Heart right ventricle (tissue), 16 donors: Measurements from ENCODE around the gene ZNF660. TPM values are rescaled to one million over a fixed set of nuclear protein-coding genes. Genes with fewer than 3 reads are reported as not detected.

ENCODE experiments used
- ATAC-seq, 8 donors: fragments of 200-7000 bp; cut with Tn5 transposase; one replicate each; pipeline ENCODE4 v1.9.1; 2020; ENCODE audit warnings: mild to moderate bottlenecking in 8 of 8, moderate library complexity in 8 of 8, moderate number of reproducible peaks in 1 of 8
- DNase-seq, 2 donors: peaks; one replicate each; pipeline ENCODE4 v3.0.0-alpha.2; 2020
- H3K27ac ChIP-seq, 10 donors: fragments of 200-600 bp; sonication (generic) in 2 of 10; one replicate each; pipeline versions ENCODE4 v1.5.0 to v1.8.0; 2020 to 2022; ENCODE audit warnings: mild to moderate bottlenecking in 3 of 10
- H3K27me3 ChIP-seq, 7 donors: fragments of 200-600 bp; one replicate each; pipeline ENCODE4 v1.8.0; 2021 to 2022; ENCODE audit warnings: mild to moderate bottlenecking in 2 of 7
- H3K36me3 ChIP-seq, 9 donors: fragments of 200-600 bp; sonication (generic) in 1 of 9; one replicate each; pipeline versions ENCODE4 v1.5.0 to v1.8.0; 2020 to 2022; ENCODE audit warnings: mild to moderate bottlenecking in 2 of 9
- H3K4me1 ChIP-seq, 9 donors: fragments of 200-600 bp; sonication (generic) in 1 of 9; one replicate each; pipeline versions ENCODE4 v1.5.0 to v1.8.0; 2020 to 2022; ENCODE audit warnings: mild to moderate bottlenecking in 4 of 9
- H3K4me3 ChIP-seq, 10 donors: fragments of 200-600 bp; sonication (generic) in 2 of 10; one replicate each; pipeline versions ENCODE4 v1.5.0 to v1.8.0; 2020 to 2022; ENCODE audit warnings: mild to moderate bottlenecking in 7 of 10, moderate library complexity in 2 of 10
- H3K9me3 ChIP-seq, 11 donors: fragments of 200-600 bp in 10 of 11; sonication (generic) in 2 of 11; one replicate each; pipeline versions ENCODE4 v1.5.0 to v1.8.0; 2013 to 2022; ENCODE audit warnings: mild to moderate bottlenecking in 2 of 11, control low read depth in 1 of 11, moderate library complexity in 1 of 11
- WGBS, 2 donors: extraction: QIAGEN DNeasy Blood & Tissue Kit; methylation state at CpG; one replicate each; pipeline ENCODE4 v1.1.7; 2013; ENCODE audit warnings: inconsistent platforms in 1 of 2; 5-methylcytosine and 5-hydroxymethylcytosine counted together
- intact Hi-C, 10 donors: fragments of 100-400 bp; cut with DNase I; formaldehyde crosslinking; loops; one replicate each; pipeline versions ENCODE4 v1.11.1 to v1.14.2; 2022
- polyA plus RNA-seq, 2 donors: library from polyadenylated mRNA; stranded (reverse); fragments of 200-250 nt; gene quantifications; one replicate each; pipeline ENCODE4 v1.2.3, GENCODE V29; 2013
- total RNA-seq, 10 donors: library from RNA; stranded (reverse); fragmentation: NEBNext Ultra II Directional in 3 of 10; extraction: Animal tissue kit (Norgen Biotek cat#: 25700) in 3 of 10; gene quantifications; one replicate each; pipeline versions ENCODE4 v1.2.1 to v1.2.4, GENCODE V29; 2021 to 2023
- TF ChIP-seq, protein P1 (sequence below), 9 donors: fragments of 200-600 bp; sonication (generic) in 2 of 9; IDR thresholded peaks; one replicate each; pipeline versions ENCODE4 v1.5.0 to v1.8.0; 2021 to 2022; ENCODE audit warnings: antibody characterized with exemption in 9 of 9, mild to moderate bottlenecking in 5 of 9, moderate library complexity in 1 of 9
- donor health status: Arrhythmogenic right ventricular cardiomyopathy.
- donor health status: ischemic (EF 13 %, LVEDD 7.1; RV severe dilation, severe dysfunction).
- donor health status: healthy with polysubstance abuse.
- donor health status: DM: no; HTN: yes; CAD: no.
- donor health status: DM: no; HTN: no; CAD: no.
- donor health status: ischemic (EF 25% LVEDD 6.9; RV normal size, moderate dysfunction).
- donor health status: ischemic (EF 25% LVEDD 5.7; RV mildly dilated, moderate dysfunction).
- donor health status: healthy.
- donor health status: DM: yes; HTN: yes; CAD: no.
- donor health status: Ischemic cardiomyopathy.
- donor health status: ischemic (EF 35%, LVEDD 5.7; RV mildly dilated, moderate dysfunction).
- donor health status: nonischemic (EF 11% LVEDD 7.7; RV severe dilation, severe dysfunction).
- donor health status: DM: yes; HTN: yes; CAD: no.
- donor health status: PGD.
- donor health status: ischemic (EF 29% LVEDD 5.4; RV normal size, mild dysfunction).
- donor health status: nonischemic (EF 23%, LVEDD 6.1; RV moderate dilation, normal function).

Gene ZNF660
- total and polyA plus RNA-seq, 12 donors = 0.41 to 2.5 (median 1.2) TPM

DNA sequence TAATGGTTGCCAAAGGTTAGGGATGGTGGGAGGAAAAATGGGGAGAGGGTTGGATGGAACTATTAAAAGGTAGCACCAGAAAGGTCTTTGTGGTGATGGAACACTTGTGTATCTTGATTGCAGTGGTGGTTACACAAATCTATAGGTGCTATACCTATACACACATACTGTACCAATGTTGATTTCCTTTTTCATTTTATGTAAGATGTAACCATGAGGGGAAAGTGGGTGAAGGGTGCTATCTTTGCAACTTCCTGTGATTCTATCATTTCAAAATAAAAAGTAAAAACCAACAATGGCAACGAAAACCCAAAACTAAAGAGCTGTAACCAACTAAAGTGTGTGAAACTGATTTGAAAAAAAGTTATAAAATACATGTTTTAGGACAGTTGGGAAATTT is 63.0 kb downstream of the ZNF660 start:
- H3K36me3 ChIP-seq = peaks cover 0 to 48% (median 28%) of the 10 kb centered on the region in 9 donors
- WGBS, 2 donors = 89 to 93% methylated on average over 1 of the region's 1 CpG
- ATAC-seq = no peak
- no peaks in the 10 kb centered on the region for H3K27me3 ChIP-seq
- H3K4me1 ChIP-seq = peaks cover 0 to 18% (median 13%) of the 10 kb centered on the region in 9 donors
- intact Hi-C loops = loop anchor here in 1 of 10 donors (2.0 kb wide), 1 partner anchor 23 kb away; the partner anchor contains the start of gene ZNF197
- TF ChIP-seq, protein P1, sequence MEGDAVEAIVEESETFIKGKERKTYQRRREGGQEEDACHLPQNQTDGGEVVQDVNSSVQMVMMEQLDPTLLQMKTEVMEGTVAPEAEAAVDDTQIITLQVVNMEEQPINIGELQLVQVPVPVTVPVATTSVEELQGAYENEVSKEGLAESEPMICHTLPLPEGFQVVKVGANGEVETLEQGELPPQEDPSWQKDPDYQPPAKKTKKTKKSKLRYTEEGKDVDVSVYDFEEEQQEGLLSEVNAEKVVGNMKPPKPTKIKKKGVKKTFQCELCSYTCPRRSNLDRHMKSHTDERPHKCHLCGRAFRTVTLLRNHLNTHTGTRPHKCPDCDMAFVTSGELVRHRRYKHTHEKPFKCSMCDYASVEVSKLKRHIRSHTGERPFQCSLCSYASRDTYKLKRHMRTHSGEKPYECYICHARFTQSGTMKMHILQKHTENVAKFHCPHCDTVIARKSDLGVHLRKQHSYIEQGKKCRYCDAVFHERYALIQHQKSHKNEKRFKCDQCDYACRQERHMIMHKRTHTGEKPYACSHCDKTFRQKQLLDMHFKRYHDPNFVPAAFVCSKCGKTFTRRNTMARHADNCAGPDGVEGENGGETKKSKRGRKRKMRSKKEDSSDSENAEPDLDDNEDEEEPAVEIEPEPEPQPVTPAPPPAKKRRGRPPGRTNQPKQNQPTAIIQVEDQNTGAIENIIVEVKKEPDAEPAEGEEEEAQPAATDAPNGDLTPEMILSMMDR (IDR thresholded peaks at IDR 0.05) = no peak
- peaks cover 0 to 47% (median 10%) of the 10 kb centered on the region in 11 donors for H3K9me3 ChIP-seq
- no peak for DNase-seq
- peak overlapping the region in 2 of 10 donors; percentile 92 to 97 for H3K4me3 ChIP-seq
- no peak overlapping the region for H3K27ac ChIP-seq

DNA sequence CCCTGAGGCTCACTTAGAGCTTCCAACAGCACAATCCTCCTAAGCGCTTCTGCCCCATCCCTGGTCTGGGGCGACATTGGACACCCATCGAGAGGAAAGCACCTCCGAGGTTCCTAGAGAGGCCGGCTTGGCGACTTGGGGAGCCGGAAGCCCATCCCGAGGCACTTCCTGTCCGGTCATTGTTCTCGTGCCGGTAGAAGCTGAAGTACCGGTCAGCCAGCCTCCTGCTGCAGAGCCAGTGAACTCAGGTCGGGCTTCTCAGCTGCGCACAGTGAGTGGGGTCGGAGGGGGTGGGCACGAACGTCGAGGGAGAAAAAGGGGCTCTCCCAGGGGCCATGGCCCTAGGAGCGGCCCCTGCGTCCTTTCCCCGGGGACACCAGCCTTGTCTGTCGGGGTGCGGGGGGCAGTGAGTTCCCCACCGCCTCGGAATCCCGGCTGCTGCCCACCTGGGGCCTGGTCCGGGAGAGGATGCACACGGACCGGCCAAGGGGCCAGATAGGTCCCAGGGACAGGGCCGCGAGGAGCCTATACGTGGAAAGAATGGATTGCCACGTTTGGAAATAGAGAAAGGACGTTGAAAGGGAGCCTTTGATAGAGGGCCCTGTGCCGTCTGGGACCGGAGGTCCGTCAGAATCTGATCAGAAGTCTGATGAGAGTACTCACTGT is 63.9 kb downstream of the ZNF660 start, which contains the start of gene ZNF35:
TSS of gene ZNF35 (plus strand) at position 169 of the 666 bp plus-strand sequence. CDS start 2,336 bp downstream, outside the sequence.
- ATAC-seq (peak; percentile 93 to 98 (median 97)), DNase-seq (peak; percentile 79 to 83)
- Histone ChIP-seq H3K27ac (peak within 1 kb of the TSS; percentile 45 to 89 (median 85)), H3K9me3 (peaks cover 0 to 38% (median 3%) of the 10 kb centered on the region in 11 donors), H3K4me3 (peak within 1 kb of the TSS; percentile 82 to 98 (median 95)), H3K27me3 (no peaks in the 10 kb centered on the region), H3K4me1 (peaks cover 0 to 18% (median 13%) of the 10 kb centered on the region in 9 donors), H3K36me3 (peaks cover 0 to 48% (median 28%) of the 10 kb centered on the region in 9 donors)
- TF ChIP-seq, protein P1 (IDR thresholded peaks at IDR 0.05) = no peak
- intact Hi-C loops = loop anchor here in 1 of 10 donors (2.0 kb wide), 1 partner anchor 24 kb away; the partner anchor contains the start of gene ZNF197
- 0 to 1% methylated on average over 37 of the region's 37 CpGs for WGBS, 2 donors

Other genes starting within 250 kb of the ZNF660 start
- gene TCAIM, start 246.2 kb upstream of the ZNF660 start, total RNA-seq = 10 to 100 TPM; 22.8 to 43.9 (median 35.3) TPM
- 10 to 100 TPM; 13.5 to 15.2 TPM for gene TCAIM, start 246.2 kb upstream of the ZNF660 start, polyA plus RNA-seq
- 10 to 100 TPM; 11.3 to 18.6 (median 15.7) TPM for gene ZNF445, start 107.3 kb upstream of the ZNF660 start, total RNA-seq
- gene ZNF445, start 107.3 kb upstream of the ZNF660 start, polyA plus RNA-seq = 1 to 10 TPM; 1.6 to 5.6 TPM
- gene ZKSCAN7, start 29.8 kb upstream of the ZNF660 start, total RNA-seq = 1 to 10 TPM; 1.6 to 3.9 (median 2.4) TPM
- 1 to 10 TPM; 1.2 to 2.6 TPM for gene ZKSCAN7, start 29.8 kb upstream of the ZNF660 start, polyA plus RNA-seq
- gene ZNF197, start 40.1 kb downstream of the ZNF660 start, total RNA-seq = 10 to 100 TPM; 11.2 to 14.8 (median 12.9) TPM
- 1 to 10 TPM; 4.5 to 9.4 TPM for gene ZNF197, start 40.1 kb downstream of the ZNF660 start, polyA plus RNA-seq
- gene ZNF35, start 63.8 kb downstream of the ZNF660 start, total RNA-seq = 10 to 100 TPM in 1 of 10 donors, 1 to 10 TPM in 9; 4.8 to 10.2 (median 6.4) TPM
- 1 to 10 TPM; 4.1 to 4.5 TPM for gene ZNF35, start 63.8 kb downstream of the ZNF660 start, polyA plus RNA-seq
- gene ZNF502, start 127.7 kb downstream of the ZNF660 start, total RNA-seq = 1 to 10 TPM; 2.8 to 4.6 (median 3.5) TPM
- 1 to 10 TPM; 1.9 to 2.9 TPM for gene ZNF502, start 127.7 kb downstream of the ZNF660 start, polyA plus RNA-seq
- 1 to 10 TPM; 3.0 to 8.7 (median 4.8) TPM for gene ZNF501, start 144.7 kb downstream of the ZNF660 start, total RNA-seq
- gene ZNF501, start 144.7 kb downstream of the ZNF660 start, polyA plus RNA-seq = 1 to 10 TPM; 1.5 to 1.7 TPM
- gene KIAA1143, start 176.7 kb downstream of the ZNF660 start, total RNA-seq = 10 to 100 TPM; 27.7 to 36.6 (median 34.8) TPM
- gene KIAA1143, start 176.7 kb downstream of the ZNF660 start, polyA plus RNA-seq = 10 to 100 TPM in 1 of 2 donors, 1 to 10 TPM in 1; 9.9 to 11.3 TPM
- 1 to 10 TPM in 1 of 10 donors, under 1 TPM in 9; 0.17 to 1.9 (median 0.50) TPM for gene KIF15, start 176.8 kb downstream of the ZNF660 start, total RNA-seq
- under 1 TPM; 0.22 to 0.32 TPM for gene KIF15, start 176.8 kb downstream of the ZNF660 start, polyA plus RNA-seq